AG09309 (cell line): ENCODE measurements around the gene JMJD8.
"Not testable (repeated sequence)": the region's sequence is repeated elsewhere in the genome, so short reads cannot be mapped to it uniquely, and the experiment has no call there.

Experiments
- DNase-seq: peaks from one replicate; pipeline ENCODE4 v3.0.0-alpha.2; 2010; ENCODE audit warnings: low read depth
- H3K4me3 ChIP-seq: 2 replicates; pipeline ENCODE4 v1.5.1; 2011; ENCODE audit warnings: mild to moderate bottlenecking, low read depth, low read length, moderate library complexity; ENCODE audit not compliant: control insufficient read depth
- TF ChIP-seq, protein P1 (sequence below): IDR thresholded peaks from 2 replicates; pipeline ENCODE4 v1.5.1; 2011; ENCODE audit warnings: mild to moderate bottlenecking, low read depth, low read length, inconsistent platforms; ENCODE audit not compliant: insufficient read depth, control insufficient read depth; ENCODE audit errors: missing control alignments

The JMJD8 gene

DNA sequence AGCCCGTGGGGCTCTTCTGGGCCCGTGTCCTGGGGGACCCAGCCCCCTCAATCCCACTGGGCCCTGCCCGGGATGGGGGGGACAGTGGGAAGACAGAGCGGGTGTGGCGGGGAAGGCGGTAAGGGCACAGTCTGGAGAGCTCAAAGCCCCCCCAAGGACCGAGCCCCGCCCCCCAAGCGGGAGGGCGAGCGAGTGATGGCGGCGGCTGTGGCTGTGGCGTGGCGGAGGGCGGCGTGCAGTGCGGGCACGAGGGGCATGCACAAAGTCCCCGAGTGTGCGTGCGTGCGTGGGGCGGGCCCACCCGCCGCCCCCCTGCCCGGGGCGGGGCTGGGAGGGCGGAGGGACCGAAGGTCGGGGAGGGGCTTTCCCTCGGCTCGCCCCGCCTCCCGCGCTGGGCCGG, 9.6 kb upstream of the JMJD8 start:
- no peak for DNase-seq
- no peak overlapping the region for H3K4me3 ChIP-seq
- TF ChIP-seq, protein P1, sequence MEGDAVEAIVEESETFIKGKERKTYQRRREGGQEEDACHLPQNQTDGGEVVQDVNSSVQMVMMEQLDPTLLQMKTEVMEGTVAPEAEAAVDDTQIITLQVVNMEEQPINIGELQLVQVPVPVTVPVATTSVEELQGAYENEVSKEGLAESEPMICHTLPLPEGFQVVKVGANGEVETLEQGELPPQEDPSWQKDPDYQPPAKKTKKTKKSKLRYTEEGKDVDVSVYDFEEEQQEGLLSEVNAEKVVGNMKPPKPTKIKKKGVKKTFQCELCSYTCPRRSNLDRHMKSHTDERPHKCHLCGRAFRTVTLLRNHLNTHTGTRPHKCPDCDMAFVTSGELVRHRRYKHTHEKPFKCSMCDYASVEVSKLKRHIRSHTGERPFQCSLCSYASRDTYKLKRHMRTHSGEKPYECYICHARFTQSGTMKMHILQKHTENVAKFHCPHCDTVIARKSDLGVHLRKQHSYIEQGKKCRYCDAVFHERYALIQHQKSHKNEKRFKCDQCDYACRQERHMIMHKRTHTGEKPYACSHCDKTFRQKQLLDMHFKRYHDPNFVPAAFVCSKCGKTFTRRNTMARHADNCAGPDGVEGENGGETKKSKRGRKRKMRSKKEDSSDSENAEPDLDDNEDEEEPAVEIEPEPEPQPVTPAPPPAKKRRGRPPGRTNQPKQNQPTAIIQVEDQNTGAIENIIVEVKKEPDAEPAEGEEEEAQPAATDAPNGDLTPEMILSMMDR: no peak

DNA sequence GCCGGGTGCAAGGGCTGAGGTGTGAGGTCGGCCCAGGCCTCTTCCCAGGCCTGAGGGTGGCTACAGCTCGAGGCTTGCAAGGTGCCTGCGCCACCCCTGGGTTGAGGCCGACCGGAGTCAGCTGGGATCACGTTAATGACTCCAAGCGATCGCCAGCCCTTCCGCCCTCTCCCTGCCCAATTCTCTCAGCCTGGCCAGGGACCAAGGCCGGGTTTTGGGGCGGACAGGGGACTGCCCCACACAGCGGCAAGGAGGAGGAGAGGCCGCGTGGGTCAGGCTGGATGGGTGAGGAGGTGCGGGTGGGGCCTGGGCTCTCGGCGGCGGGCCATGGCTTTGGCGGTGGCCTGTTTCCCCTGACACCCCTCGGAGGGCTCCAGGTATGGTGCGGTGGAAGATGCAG, 9.2 kb upstream of the JMJD8 start:
- TF ChIP-seq, protein P1: no peak
- H3K4me3 ChIP-seq: no peak overlapping the region
- DNase-seq: no peak

DNA sequence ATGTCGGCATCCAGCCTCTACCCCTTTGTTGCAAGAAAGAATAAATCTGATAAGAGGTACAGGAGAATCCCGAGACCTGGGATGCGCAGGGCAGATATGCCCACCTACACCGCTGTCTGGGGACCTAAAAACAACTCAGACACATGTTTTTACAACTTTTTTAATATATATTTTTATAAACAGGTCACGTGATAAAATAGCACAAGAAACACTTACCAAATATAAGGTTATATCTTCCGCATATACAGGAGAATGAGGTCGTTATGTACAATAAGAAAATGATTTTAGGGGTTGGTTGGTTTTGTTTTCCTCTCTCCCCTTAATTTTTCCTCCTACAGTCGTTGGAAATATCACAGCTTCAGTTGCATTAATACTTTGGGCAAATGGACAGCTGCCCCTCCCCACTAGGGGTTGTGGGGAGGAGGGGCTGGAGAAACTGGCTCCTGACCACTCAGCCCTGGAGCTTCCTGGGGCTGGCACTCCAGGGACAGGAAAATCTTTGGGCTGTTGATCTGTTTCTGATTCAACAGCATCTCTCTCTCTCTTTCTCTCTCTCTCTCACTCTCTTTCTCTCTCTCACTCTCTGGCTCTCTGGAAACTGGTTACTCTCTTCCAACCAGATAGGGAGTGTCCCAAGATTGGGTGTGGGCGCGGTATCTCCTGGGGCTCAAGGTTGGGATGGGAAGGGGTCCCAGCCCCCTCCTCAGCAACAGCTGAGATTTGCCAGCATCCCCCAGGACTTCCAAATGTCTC, 8.4 kb upstream of the JMJD8 start:
- TF ChIP-seq, protein P1: no peak
- no peak overlapping the region for H3K4me3 ChIP-seq
- DNase-seq: no peak

DNA sequence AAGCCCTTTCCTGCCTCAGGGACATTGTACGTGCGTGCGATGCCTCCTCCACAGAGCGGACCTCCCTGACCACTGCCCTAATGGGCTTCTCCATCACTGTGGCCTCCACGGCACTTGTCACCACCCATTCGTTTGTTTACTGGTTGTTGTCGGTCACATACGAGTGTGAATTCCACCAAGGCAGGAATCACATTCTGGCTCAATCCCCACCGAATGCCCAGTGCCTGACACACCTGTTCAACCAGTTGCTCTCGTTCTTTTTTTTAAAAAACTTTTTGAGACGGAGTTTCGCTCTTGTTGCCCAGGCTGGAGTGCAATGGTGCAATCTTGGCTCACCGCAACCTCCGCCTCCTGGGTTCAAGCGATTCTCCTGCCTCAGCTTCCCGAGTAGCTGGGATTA, 7.1 kb upstream of the JMJD8 start:
- H3K4me3 ChIP-seq, DNase-seq: not testable (repeated sequence)

DNA sequence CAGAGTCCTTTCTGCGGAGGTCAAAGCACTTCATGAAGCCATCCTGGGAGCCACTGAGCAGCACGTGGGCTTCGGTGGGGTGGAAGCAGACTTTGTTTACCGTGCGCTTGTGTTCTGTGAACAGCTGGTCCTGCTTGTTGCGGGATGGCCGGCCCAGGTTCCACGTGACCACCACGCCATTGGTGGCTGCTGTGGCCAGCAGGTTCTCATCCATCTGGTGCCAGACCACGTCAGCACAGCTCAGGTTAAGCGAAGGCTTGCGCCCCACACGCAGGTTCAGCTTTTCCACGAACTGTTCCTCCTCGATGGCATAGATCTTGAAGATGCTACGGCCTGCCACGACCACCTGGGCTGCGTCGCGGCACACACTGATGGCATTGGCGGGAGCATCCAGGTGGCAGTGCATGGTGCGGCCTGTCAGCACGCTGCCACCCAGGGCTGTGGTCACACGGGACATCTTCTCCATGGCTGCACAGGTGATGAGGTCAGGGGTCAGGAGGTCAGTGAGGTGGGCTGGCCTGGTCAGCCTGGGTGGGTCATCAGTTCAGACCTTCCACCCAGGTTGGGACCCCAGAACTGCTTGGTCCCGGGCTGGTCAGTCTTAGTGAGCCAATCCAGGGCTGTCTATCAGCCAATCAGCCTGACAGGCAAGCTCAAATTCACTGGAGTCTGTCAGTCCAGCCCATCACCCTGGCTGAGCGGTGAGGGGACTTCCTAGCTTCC, 5.2 kb upstream of the JMJD8 start:
- DNase-seq: no peak
- H3K4me3 ChIP-seq: peak overlapping the region; percentile 96
- TF ChIP-seq, protein P1: no peak

DNA sequence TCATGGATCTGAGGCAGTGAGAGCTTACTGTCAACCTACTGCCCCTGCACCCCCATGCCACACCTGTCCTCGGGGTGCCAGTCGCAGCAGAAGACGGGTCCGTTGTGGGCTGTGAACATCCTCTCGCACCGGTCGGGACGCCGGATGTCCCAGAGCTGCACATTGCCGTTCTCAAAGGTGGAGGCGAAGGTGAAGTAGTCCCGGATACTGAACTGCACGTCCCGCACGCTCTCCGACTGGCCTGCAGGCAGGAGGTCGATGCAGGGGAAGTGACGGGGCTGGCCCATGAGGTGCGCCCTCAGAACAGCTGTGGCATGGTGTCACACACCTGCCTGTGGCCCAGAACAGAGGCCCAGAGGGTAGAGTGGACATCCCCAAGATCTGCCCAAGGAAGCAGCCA, 3.4 kb upstream of the JMJD8 start:
- TF ChIP-seq, protein P1: no peak
- no peak overlapping the region for H3K4me3 ChIP-seq
- no peak for DNase-seq
